Measurements from ENCODE around the gene DNHD1.
"Not testable (repeated sequence)": the region's sequence is repeated elsewhere in the genome, so short reads cannot be mapped to it uniquely, and the experiment has no call there.

The DNHD1 gene

GRCh38 chr11:6481924-6482275 is 15.2 kb upstream of the DNHD1 start:
- no peak for DNase-seq

GRCh38 chr11:6482441-6482840 is 14.6 kb upstream of the DNHD1 start:
- no peak for DNase-seq

- DNase-seq = no peak
Observed at GRCh38 chr11:6483015-6483414, 14.1 kb upstream of the DNHD1 start.

- no peak for DNase-seq
Observed at GRCh38 chr11:6485661-6486060, 11.4 kb upstream of the DNHD1 start.

GRCh38 chr11:6486256-6486655 is 10.8 kb upstream of the DNHD1 start:
- no peak for DNase-seq

GRCh38 chr11:6486938-6487337 is 10.1 kb upstream of the DNHD1 start:
- no peak for DNase-seq

GRCh38 chr11:6488342-6488741 is 8.7 kb upstream of the DNHD1 start:
- DNase-seq = no peak

- DNase-seq = no peak
Observed at GRCh38 chr11:6488821-6489220, 8.3 kb upstream of the DNHD1 start.

- no peak for DNase-seq
Observed at GRCh38 chr11:6489306-6489705, 7.8 kb upstream of the DNHD1 start.

GRCh38 chr11:6498121-6498520 is 1.0 kb downstream of the DNHD1 start:
- DNase-seq = no peak

- no peak for DNase-seq
Observed at GRCh38 chr11:6498544-6498943, 1.5 kb downstream of the DNHD1 start.

GRCh38 chr11:6502382-6502781 is 5.3 kb downstream of the DNHD1 start:
- no peak for DNase-seq

- DNase-seq = no peak
Observed at GRCh38 chr11:6504166-6504565, 7.1 kb downstream of the DNHD1 start.

GRCh38 chr11:6505577-6506240 is 8.6 kb downstream of the DNHD1 start:
- peak; percentile 27 for DNase-seq

GRCh38 chr11:6516865-6517264 is 19.8 kb downstream of the DNHD1 start:
- DNase-seq = no peak

- no peak for DNase-seq
Observed at GRCh38 chr11:6520265-6520664, 23.2 kb downstream of the DNHD1 start.

- not testable (repeated sequence) for DNase-seq
Observed at GRCh38 chr11:6521946-6522345, 24.9 kb downstream of the DNHD1 start.

GRCh38 chr11:6523253-6523652 is 26.2 kb downstream of the DNHD1 start:
- DNase-seq = no peak

GRCh38 chr11:6526411-6527135 is 29.5 kb downstream of the DNHD1 start:
- DNase-seq = no peak

GRCh38 chr11:6529266-6529665 is 32.2 kb downstream of the DNHD1 start:
- DNase-seq = no peak

GRCh38 chr11:6530848-6531247 is 33.8 kb downstream of the DNHD1 start:
- DNase-seq = no peak

GRCh38 chr11:6531267-6531752 is 34.2 kb downstream of the DNHD1 start:
- peak; percentile 23 for DNase-seq

GRCh38 chr11:6538456-6538855 is 41.4 kb downstream of the DNHD1 start:
- no peak for DNase-seq

- no peak for DNase-seq
Observed at GRCh38 chr11:6538945-6539344, 41.9 kb downstream of the DNHD1 start.

Measured in NCI-H1105 (cell line).